Lung (tissue), 12 donors: Measurements from ENCODE around the gene TMEM244. TPM values are rescaled to one million over a fixed set of nuclear protein-coding genes. Genes with fewer than 3 reads are reported as not detected.

Source experiments
- ATAC-seq: fragments of 200-7000 bp; cut with Tn5 transposase; one replicate; pipeline ENCODE4 v1.9.1; 2020; ENCODE audit warnings: moderate number of reproducible peaks; ENCODE audit not compliant: insufficient read depth, low FRiP score
- DNase-seq, 3 donors: peaks; one replicate each; pipeline ENCODE4 v3.0.0-alpha.2; 2013 to 2017
- H3K27ac ChIP-seq, 2 donors: one replicate each; pipeline ENCODE4 v1.5.1; 2013; ENCODE audit warnings: mild to moderate bottlenecking in 2 of 2, moderate library complexity in 2 of 2, control low read depth in 1 of 2, inconsistent platforms in 1 of 2, low read depth in 1 of 2, low read length in 1 of 2
- H3K27me3 ChIP-seq, 3 donors: one replicate each; pipeline ENCODE4 v1.5.1; 2013; ENCODE audit warnings: low read length in 2 of 3; ENCODE audit not compliant: control insufficient read depth in 3 of 3, insufficient read depth in 3 of 3
- H3K36me3 ChIP-seq, 4 donors: one replicate each; pipeline ENCODE4 v1.5.1; 2013; ENCODE audit warnings: low read length in 4 of 4, mild to moderate bottlenecking in 1 of 4, moderate library complexity in 1 of 4; ENCODE audit not compliant: control insufficient read depth in 4 of 4, insufficient read depth in 4 of 4
- H3K4me1 ChIP-seq, 5 donors: one replicate each; pipeline ENCODE4 v1.5.1; 2013; ENCODE audit warnings: low read length in 5 of 5, mild to moderate bottlenecking in 2 of 5, moderate library complexity in 1 of 5; ENCODE audit not compliant: control insufficient read depth in 5 of 5, insufficient read depth in 5 of 5
- H3K4me3 ChIP-seq: one replicate; pipeline ENCODE4 v1.5.1; 2013; ENCODE audit warnings: mild to moderate bottlenecking, control low read depth, moderate library complexity
- H3K9ac ChIP-seq, 2 donors: one replicate each; pipeline ENCODE4 v1.5.1; 2013; ENCODE audit warnings: low read length in 2 of 2, control low read depth in 1 of 2; ENCODE audit not compliant: insufficient read depth in 1 of 2
- H3K9me3 ChIP-seq, 4 donors: one replicate each; pipeline ENCODE4 v1.5.1; 2013; ENCODE audit warnings: low read length in 3 of 4, mild to moderate bottlenecking in 1 of 4, moderate library complexity in 1 of 4; ENCODE audit not compliant: control insufficient read depth in 4 of 4, insufficient read depth in 3 of 4
- CTCF ChIP-seq: IDR thresholded peaks from 2 replicates; pipeline ENCODE4 v1.5.1; 2012; ENCODE audit warnings: mild to moderate bottlenecking; ENCODE audit errors: control extremely low read depth, extremely low read depth
- WGBS, 2 donors: extraction: QIAGEN DNeasy Blood & Tissue Kit; methylation state at CpG; one replicate each; pipeline ENCODE4 v1.1.7; 2013; 5-methylcytosine and 5-hydroxymethylcytosine counted together
- polyA plus RNA-seq, 2 donors: library from polyadenylated mRNA; stranded (reverse); fragments of 200-250 nt; gene quantifications; one replicate each; pipeline ENCODE4 v1.2.1, GENCODE V29; 2013
- total RNA-seq, 2 donors: library from RNA; depleted of rRNA in 1 of 2; stranded (reverse); fragments of >200 nt in 1 of 2; gene quantifications; one replicate each; pipeline ENCODE4 v1.2.1, GENCODE V29; 2014 to 2021
- donor health status: control.
- donor health status: control.
- donor health status: Bipolar disorder and iron deficiency.
- donor health status: healthy.
- donor health status: DM: yes; HTN: yes; CAD: no.

The TMEM244 gene
- total and polyA plus RNA-seq, 4 donors: not detected

- no peak for DNase-seq
- ATAC-seq: no peak
- 71 to 82% methylated on average over 4 of the region's 4 CpGs for WGBS, 2 donors
- no peaks in the 10 kb centered on the region for H3K9me3 ChIP-seq
- no peak overlapping the region for H3K27ac ChIP-seq
- H3K4me1 ChIP-seq: peaks cover 0 to 13% (median 0%) of the 10 kb centered on the region in 5 donors
- no peak for TF ChIP-seq CTCF
- no peak overlapping the region for H3K4me3 ChIP-seq
- no peaks in the 10 kb centered on the region for H3K27me3 ChIP-seq
- no peak overlapping the region for H3K9ac ChIP-seq
- no peaks in the 10 kb centered on the region for H3K36me3 ChIP-seq
Observed at GRCh38 chr6:129857838-129858237, 3.3 kb downstream of the TMEM244 start.

- 81 to 89% methylated on average over 3 of the region's 3 CpGs for WGBS, 2 donors
- no peak overlapping the region for H3K9ac ChIP-seq
- no peaks in the 10 kb centered on the region for H3K27me3 ChIP-seq
- DNase-seq: no peak
- H3K4me1 ChIP-seq: peaks cover 0 to 5% (median 2%) of the 10 kb centered on the region in 5 donors
- TF ChIP-seq CTCF: no peak
- H3K27ac ChIP-seq: no peak overlapping the region
- ATAC-seq: no peak
- no peaks in the 10 kb centered on the region for H3K36me3 ChIP-seq
- no peak overlapping the region for H3K4me3 ChIP-seq
- H3K9me3 ChIP-seq: no peaks in the 10 kb centered on the region
Observed at GRCh38 chr6:129853996-129854711, 7.0 kb downstream of the TMEM244 start.

GRCh38 chr6:129852257-129852858, 8.8 kb downstream of the TMEM244 start:
- no peak for DNase-seq
- no peaks in the 10 kb centered on the region for H3K36me3 ChIP-seq
- no peak overlapping the region for H3K9ac ChIP-seq
- no peaks in the 10 kb centered on the region for H3K27me3 ChIP-seq
- H3K9me3 ChIP-seq: no peaks in the 10 kb centered on the region
- TF ChIP-seq CTCF: no peak
- no peak for ATAC-seq
- WGBS, 2 donors: 50 to 60% methylated on average over 5 of the region's 5 CpGs
- no peak overlapping the region for H3K27ac ChIP-seq
- H3K4me3 ChIP-seq: no peak overlapping the region
- H3K4me1 ChIP-seq: peaks cover 0 to 5% (median 0%) of the 10 kb centered on the region in 5 donors
